HG03280 (cell line): ENCODE measurements around the gene CYB5D1.
"Not testable (repeated sequence)": the region's sequence is repeated elsewhere in the genome, so short reads cannot be mapped to it uniquely, and the experiment has no call there.

Source experiments
- ATAC-seq: cut with Tn5 transposase; IDR thresholded peaks from one replicate; pipeline ENCODE4 v1.9.1; 2021; ENCODE audit warnings: mild to moderate bottlenecking, moderate library complexity; ENCODE audit not compliant: unreplicated experiment

Gene CYB5D1, protein sequence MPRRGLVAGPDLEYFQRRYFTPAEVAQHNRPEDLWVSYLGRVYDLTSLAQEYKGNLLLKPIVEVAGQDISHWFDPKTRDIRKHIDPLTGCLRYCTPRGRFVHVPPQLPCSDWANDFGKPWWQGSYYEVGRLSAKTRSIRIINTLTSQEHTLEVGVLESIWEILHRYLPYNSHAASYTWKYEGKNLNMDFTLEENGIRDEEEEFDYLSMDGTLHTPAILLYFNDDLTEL

DNA sequence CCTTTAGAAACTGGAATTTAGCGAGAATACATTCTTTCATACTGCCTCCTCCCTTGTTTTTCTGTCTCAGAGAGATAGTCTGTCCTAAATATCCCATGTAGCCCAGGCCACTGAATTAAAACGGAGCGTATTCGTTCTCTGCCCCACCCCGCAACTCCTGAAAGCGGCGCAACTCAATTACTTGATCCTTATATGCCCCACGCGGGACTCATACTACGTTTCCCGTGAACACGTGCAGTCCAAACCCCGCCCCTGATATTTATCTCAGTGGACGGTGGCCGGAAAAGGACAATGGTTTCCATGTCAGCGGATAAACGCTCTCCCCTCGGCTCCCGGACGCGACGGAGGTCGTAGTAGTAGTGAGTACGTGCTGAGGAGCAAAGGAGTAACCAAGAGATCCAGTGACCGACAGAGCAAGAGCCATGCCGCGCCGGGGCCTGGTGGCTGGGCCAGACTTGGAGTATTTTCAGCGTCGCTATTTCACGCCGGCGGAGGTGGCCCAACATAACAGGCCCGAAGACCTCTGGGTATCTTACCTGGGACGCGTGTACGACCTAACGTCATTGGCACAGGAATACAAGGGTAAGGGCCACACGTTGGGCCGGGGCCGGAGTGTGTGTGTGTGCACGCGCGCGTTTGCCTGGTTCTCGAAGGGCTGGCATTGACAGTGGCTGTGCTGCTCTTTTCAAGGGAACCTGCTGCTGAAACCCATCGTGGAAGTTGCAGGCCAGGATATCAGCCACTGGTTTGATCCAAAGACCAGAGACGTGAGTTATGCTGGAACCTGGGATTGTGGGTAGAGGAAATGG, at the start of gene CYB5D1:
CYB5D1 (plus strand) TSS at position 291 of the 809 bp plus-strand sequence; CDS start at position 423, 132 bp downstream.
- peak; percentile 34 for ATAC-seq

DNA sequence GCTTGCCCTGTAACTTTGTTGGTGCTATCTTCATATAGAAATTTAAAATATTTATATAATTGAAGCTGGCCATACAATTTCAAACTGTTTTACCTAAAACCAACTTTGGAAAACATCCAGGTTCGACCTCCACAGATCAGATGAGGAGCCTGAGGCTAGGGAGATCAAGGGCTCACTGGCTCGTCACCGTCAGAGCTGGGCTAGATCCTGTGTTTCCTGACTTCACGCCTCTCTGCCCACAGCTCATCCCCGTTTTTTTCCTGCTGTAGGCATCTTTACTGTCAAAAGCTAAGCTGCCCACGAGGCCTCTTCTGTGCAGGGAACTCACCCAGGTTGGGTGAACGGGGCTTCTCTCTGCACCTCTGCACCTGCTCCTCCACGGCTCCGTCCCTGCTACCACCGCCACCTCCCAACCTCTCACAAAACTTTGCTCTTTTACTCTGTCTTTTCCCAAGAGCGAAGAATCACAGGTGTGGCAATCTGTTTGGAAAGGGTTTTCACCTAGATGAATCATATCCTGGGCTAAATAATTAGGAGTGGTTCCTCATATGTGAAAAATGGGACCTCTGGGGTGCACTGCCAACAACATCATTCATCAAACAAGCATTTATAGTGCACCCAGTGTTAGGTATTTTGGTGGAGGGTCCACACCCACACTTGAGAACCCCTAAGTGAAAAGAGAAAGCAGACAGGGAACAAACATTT, 48.6 kb upstream of the CYB5D1 start:
- no peak for ATAC-seq

DNA sequence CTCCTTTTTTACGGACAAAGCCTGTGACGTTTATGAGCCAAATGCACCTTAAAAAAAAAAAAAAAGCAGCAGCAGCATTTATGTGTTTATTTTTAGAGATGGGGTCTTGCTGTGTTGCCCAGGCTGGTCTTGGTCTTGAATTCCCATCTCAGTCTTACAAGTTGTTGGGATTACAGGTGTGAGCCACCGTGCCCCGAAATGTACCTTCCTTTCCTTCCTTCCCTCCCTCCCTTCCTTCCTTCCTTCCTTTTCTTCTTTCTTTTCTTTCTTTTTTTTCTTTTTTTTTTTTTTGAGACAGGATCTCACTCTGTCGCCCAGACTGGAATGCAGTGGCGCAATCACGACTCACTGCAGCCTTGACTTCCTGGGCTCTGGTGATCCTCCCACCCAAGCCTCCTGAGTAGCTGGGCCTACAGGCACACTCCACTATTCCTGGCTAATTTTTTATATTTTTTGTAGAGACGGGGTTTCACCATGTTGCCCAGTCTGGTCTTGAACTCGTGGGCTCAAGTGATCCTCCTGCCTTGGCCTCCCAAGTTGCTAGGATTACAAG, 47.9 kb upstream of the CYB5D1 start:
- ATAC-seq, result not testable (repeated sequence)

- ATAC-seq, result no peak
Measured at GRCh38 chr17:7811251-7811650, 46.6 kb upstream of the CYB5D1 start.

GRCh38 chr17:7814969-7815368, 42.8 kb upstream of the CYB5D1 start:
- ATAC-seq, result no peak

GRCh38 chr17:7816926-7817642, 40.7 kb upstream of the CYB5D1 start:
- ATAC-seq, result no peak

GRCh38 chr17:7817643-7817964, 40.2 kb upstream of the CYB5D1 start:
- ATAC-seq, result no peak

DNA sequence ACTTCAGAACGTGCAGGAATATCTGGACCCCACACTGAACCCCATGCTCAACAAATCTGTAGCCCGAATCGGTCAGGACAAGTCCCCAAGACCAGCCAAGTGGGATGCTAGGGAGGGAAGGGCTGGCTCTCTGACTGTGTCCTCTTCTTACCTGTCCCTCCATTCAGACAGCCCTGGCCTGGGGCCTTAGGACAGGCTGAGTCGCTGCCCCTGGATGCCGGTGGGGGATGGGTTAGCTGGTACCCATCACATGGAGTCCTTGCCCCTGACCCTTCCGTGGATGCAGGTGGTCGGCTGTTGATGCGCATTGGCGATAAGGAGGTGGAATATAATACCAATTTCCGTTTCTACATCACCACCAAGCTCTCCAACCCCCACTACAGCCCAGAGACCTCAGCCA, 39.8 kb upstream of the CYB5D1 start:
- no peak for ATAC-seq

- no peak for ATAC-seq
Measured at GRCh38 chr17:7818746-7819645, 38.8 kb upstream of the CYB5D1 start.

- no peak for ATAC-seq
Measured at GRCh38 chr17:7820231-7820630, 37.6 kb upstream of the CYB5D1 start.

- no peak for ATAC-seq
Measured at GRCh38 chr17:7822126-7822525, 35.7 kb upstream of the CYB5D1 start.

DNA sequence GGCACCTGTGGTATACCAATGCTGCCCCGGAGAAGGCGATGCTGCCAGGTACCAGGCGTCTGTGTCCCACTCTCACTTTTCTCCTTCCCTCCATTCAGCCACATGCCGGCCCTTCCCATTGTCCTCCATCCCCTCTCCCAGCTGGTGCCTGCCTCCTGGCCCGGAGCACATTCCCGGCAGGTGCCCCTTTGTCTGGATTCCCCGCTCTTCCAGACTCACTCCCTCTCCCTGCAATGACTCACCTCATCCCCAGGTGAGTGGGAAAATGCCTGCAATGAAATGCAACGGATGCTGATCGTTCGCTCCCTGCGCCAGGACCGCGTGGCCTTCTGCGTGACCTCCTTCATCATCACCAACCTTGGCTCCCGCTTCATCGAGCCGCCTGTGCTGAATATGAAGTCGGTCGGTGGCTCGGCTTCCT, 34.2 kb upstream of the CYB5D1 start:
- no peak for ATAC-seq

DNA sequence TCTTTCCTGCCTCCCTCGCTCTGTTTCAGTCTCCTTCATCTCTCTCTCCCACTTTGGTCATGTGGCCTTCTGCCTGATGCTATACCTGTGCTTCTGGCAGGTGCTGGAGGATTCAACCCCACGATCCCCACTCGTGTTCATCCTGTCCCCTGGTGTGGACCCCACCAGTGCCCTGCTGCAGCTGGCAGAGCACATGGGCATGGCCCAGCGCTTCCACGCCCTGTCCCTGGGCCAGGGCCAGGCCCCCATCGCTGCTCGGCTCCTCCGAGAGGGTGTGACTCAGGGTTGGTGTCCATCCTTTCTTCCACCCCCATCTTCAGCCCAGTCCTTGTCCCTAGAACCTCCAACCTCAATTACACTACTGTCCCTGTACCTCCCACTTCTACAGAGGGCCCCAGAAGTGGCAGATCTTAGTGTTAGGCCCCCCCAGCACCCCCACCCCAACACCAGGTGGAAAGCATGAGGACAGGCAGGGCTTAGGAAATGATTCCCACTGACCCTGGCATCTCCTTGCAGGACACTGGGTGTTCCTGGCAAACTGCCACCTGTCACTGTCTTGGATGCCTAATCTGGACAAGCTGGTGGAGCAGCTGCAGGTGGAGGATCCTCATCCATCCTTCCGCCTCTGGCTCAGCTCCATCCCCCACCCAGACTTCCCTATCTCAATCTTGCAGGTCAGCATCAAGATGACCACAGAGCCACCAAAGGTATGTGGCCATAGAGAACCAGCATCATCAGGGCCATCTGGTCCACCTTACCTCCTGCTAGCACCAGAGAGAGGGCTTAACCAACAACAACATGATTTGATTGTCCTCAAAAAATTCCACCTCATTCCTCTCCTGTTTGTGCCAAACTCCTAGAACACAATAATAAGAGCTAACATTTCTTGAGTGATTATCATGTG, 33.5 kb upstream of the CYB5D1 start:
- ATAC-seq, result no peak

GRCh38 chr17:7825206-7825990, 32.4 kb upstream of the CYB5D1 start:
- ATAC-seq, result no peak

GRCh38 chr17:7830616-7831015, 27.2 kb upstream of the CYB5D1 start:
- ATAC-seq, result no peak

DNA sequence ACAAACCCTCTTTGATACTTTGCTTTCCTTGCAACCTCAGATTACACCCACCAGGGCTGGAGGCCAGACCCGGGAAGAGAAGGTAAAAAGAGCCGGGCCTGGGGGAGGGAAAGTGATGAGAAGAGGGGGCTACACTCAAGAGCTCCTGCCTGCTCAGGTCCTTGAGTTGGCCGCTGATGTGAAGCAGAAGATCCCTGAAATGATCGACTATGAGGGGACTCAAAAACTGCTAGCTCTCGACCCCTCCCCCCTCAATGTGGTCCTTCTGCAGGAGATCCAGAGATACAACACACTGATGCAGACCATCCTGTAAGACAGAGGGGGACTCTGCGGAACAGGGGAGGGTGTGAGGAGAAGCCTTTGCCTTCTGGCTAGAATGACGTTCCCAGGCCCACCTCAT, 26.6 kb upstream of the CYB5D1 start:
- ATAC-seq, result no peak

GRCh38 chr17:7832431-7832830, 25.4 kb upstream of the CYB5D1 start:
- no peak for ATAC-seq
